Osteoblast (primary cell): ENCODE data around the gene DOCK1. TPM values are rescaled to one million over a fixed set of nuclear protein-coding genes. Genes with fewer than 3 reads are reported as not detected.
A peak's percentile ranks its signal among the peaks of the same experiment; 100 is the strongest.
"Not testable (repeated sequence)": the region's sequence is repeated elsewhere in the genome, so short reads cannot be mapped to it uniquely, and the experiment has no call there.

Experiments
- DNase-seq: peaks from one replicate; pipeline ENCODE4 v3.0.0; 2011; ENCODE audit warnings: low spot score, mixed read lengths; ENCODE audit not compliant: insufficient read length; ENCODE audit errors: missing footprints
- H2AFZ ChIP-seq: 2 replicates; pipeline ENCODE4 v1.6.0; 2011; ENCODE audit warnings: mild to moderate bottlenecking, low read length
- H3K27ac ChIP-seq: 2 replicates; pipeline ENCODE4 v1.5.1; 2011; ENCODE audit warnings: mild to moderate bottlenecking, low read depth, low read length, moderate library complexity
- H3K27me3 ChIP-seq: 2 replicates; pipeline ENCODE4 v1.6.0; 2012; ENCODE audit warnings: mild to moderate bottlenecking, control low read depth, inconsistent platforms, low read length, moderate library complexity; ENCODE audit not compliant: insufficient read depth
- H3K36me3 ChIP-seq: 2 replicates; pipeline ENCODE4 v1.5.1; 2011; ENCODE audit warnings: mild to moderate bottlenecking, low read length, control low read depth, moderate library complexity; ENCODE audit not compliant: insufficient read depth
- H3K4me1 ChIP-seq: 2 replicates; pipeline ENCODE4 v1.5.1; 2011; ENCODE audit warnings: mild to moderate bottlenecking, low read length, control low read depth, moderate library complexity; ENCODE audit not compliant: insufficient read depth
- H3K4me2 ChIP-seq: 2 replicates; pipeline ENCODE4 v1.6.0; 2011; ENCODE audit warnings: mild to moderate bottlenecking, low read length; ENCODE audit not compliant: insufficient read depth
- H3K4me3 ChIP-seq: fragments of 200-600 bp; sonication (generic); 3 replicates; pipeline ENCODE4 v1.5.1; 2012; ENCODE audit warnings: mild to moderate bottlenecking, low read length, inconsistent platforms; ENCODE audit not compliant: insufficient read depth
- H3K79me2 ChIP-seq: 2 replicates; pipeline ENCODE4 v1.6.0; 2012; ENCODE audit warnings: mild to moderate bottlenecking, low read length, control low read depth, inconsistent platforms; ENCODE audit not compliant: insufficient read depth
- H3K9me3 ChIP-seq: 2 replicates; pipeline ENCODE4 v1.5.1; 2011; ENCODE audit warnings: low read depth, low read length, control low read depth
- H4K20me1 ChIP-seq: 2 replicates; pipeline ENCODE4 v1.6.0; 2012; ENCODE audit warnings: mild to moderate bottlenecking, low read length, control low read depth; ENCODE audit not compliant: insufficient read depth
- CTCF ChIP-seq: IDR thresholded peaks from 2 replicates; pipeline ENCODE4 v1.5.1; 2011; ENCODE audit warnings: mild to moderate bottlenecking, low read depth, low read length, moderate library complexity; ENCODE audit errors: extremely low read depth
- total RNA-seq: library from RNA; depleted of rRNA; stranded (reverse); fragments of >200 nt; gene quantifications from 2 replicates; pipeline ENCODE4 v1.2.3, GENCODE V29; 2012

DOCK1 gene
- total RNA-seq, 1 donor: 80.3 TPM

GRCh38 chr10:126877390-126877789 is 27.8 kb upstream of the DOCK1 start:
- Histone ChIP-seq H3K4me1 (peaks cover 8% of the 10 kb centered on the region), H3K4me3 (no peak overlapping the region), H3K27ac (no peak overlapping the region), H3K79me2 (no peaks in the 10 kb centered on the region), H3K36me3 (no peaks in the 10 kb centered on the region), H4K20me1 (no peaks in the 10 kb centered on the region), H3K9me3 (no peaks in the 10 kb centered on the region), H2AFZ (no peak overlapping the region), H3K27me3 (peaks cover 38% of the 10 kb centered on the region), H3K4me2 (no peak overlapping the region)
- no peak for TF ChIP-seq CTCF
- no peak for DNase-seq

GRCh38 chr10:126878594-126878993 is 26.6 kb upstream of the DOCK1 start:
- Histone ChIP-seq H3K4me3 (no peak overlapping the region), H3K36me3 (no peaks in the 10 kb centered on the region), H3K9me3 (no peaks in the 10 kb centered on the region), H3K27ac (no peak overlapping the region), H3K27me3 (peaks cover 38% of the 10 kb centered on the region), H4K20me1 (no peaks in the 10 kb centered on the region), H2AFZ (no peak overlapping the region), H3K79me2 (no peaks in the 10 kb centered on the region), H3K4me2 (no peak overlapping the region), H3K4me1 (peaks cover 8% of the 10 kb centered on the region)
- TF ChIP-seq CTCF: no peak
- no peak for DNase-seq

- Histone ChIP-seq H2AFZ (no peak overlapping the region), H3K9me3 (no peaks in the 10 kb centered on the region), H3K27me3 (peaks cover 21% of the 10 kb centered on the region), H4K20me1 (no peaks in the 10 kb centered on the region), H3K27ac (no peak overlapping the region), H3K4me3 (no peak overlapping the region), H3K4me2 (peak overlapping the region; percentile 16), H3K36me3 (no peaks in the 10 kb centered on the region), H3K4me1 (peaks cover 8% of the 10 kb centered on the region), H3K79me2 (no peaks in the 10 kb centered on the region)
- TF ChIP-seq CTCF: no peak
- DNase-seq: no peak
Measured at GRCh38 chr10:126880926-126881325, 24.3 kb upstream of the DOCK1 start.

GRCh38 chr10:126882055-126882454 is 23.2 kb upstream of the DOCK1 start:
- not testable (repeated sequence) for H3K36me3 ChIP-seq, H3K4me3 ChIP-seq, H3K4me2 ChIP-seq, H2AFZ ChIP-seq, H4K20me1 ChIP-seq, H3K27ac ChIP-seq, DNase-seq, H3K9me3 ChIP-seq, H3K79me2 ChIP-seq, H3K4me1 ChIP-seq
- H3K27me3 ChIP-seq: peaks cover 16% of the 10 kb centered on the region

- H3K4me3 ChIP-seq, H3K79me2 ChIP-seq, H3K4me1 ChIP-seq, H4K20me1 ChIP-seq, H2AFZ ChIP-seq, H3K27ac ChIP-seq, H3K4me2 ChIP-seq, H3K9me3 ChIP-seq, H3K36me3 ChIP-seq, DNase-seq: not testable (repeated sequence)
- peaks cover 15% of the 10 kb centered on the region for H3K27me3 ChIP-seq
Measured at GRCh38 chr10:126888436-126888835, 16.8 kb upstream of the DOCK1 start.
